ENCODE measurements around the gene TRA2B.

- no peak for TF ChIP-seq POLR2A (IDR thresholded peaks at IDR 0.05)
- TF ChIP-seq, protein P1, sequence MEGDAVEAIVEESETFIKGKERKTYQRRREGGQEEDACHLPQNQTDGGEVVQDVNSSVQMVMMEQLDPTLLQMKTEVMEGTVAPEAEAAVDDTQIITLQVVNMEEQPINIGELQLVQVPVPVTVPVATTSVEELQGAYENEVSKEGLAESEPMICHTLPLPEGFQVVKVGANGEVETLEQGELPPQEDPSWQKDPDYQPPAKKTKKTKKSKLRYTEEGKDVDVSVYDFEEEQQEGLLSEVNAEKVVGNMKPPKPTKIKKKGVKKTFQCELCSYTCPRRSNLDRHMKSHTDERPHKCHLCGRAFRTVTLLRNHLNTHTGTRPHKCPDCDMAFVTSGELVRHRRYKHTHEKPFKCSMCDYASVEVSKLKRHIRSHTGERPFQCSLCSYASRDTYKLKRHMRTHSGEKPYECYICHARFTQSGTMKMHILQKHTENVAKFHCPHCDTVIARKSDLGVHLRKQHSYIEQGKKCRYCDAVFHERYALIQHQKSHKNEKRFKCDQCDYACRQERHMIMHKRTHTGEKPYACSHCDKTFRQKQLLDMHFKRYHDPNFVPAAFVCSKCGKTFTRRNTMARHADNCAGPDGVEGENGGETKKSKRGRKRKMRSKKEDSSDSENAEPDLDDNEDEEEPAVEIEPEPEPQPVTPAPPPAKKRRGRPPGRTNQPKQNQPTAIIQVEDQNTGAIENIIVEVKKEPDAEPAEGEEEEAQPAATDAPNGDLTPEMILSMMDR (IDR thresholded peaks at IDR 0.05): no peak
These were observed 20.8 kb upstream of the TRA2B start for GRCh38 chr3:185958626-185959025.

Data from testis (tissue), 2 donors.